ENCODE measurements around the gene MRPL4.
A peak's percentile ranks its signal among the peaks of the same experiment; 100 is the strongest.
"Not testable (repeated sequence)": the region's sequence is repeated elsewhere in the genome, so short reads cannot be mapped to it uniquely, and the experiment has no call there.

MRPL4 gene

GRCh38 chr19:10230173-10230860 is 21.7 kb upstream of the MRPL4 start:
- DNase-seq, result peak; percentile 54

GRCh38 chr19:10230861-10231611 is 21.0 kb upstream of the MRPL4 start, which contains the start of gene S1PR2:
Gene S1PR2 (minus strand): TSS chr19:10231331. CDS start chr19:10224905, 6,426 bp downstream.
- DNase-seq, result peak; percentile 86

- no peak for DNase-seq
Measured at GRCh38 chr19:10231612-10232228, 20.3 kb upstream of the MRPL4 start.

- no peak for DNase-seq
Measured at GRCh38 chr19:10233946-10234345, 18.1 kb upstream of the MRPL4 start.

GRCh38 chr19:10235003-10235402 is 17.0 kb upstream of the MRPL4 start:
- no peak for DNase-seq

- DNase-seq, result not testable (repeated sequence)
Measured at GRCh38 chr19:10235409-10235808, 16.6 kb upstream of the MRPL4 start.

GRCh38 chr19:10237702-10238101 is 14.3 kb upstream of the MRPL4 start:
- peak; percentile 14 for DNase-seq

GRCh38 chr19:10238172-10238783 is 13.7 kb upstream of the MRPL4 start:
- DNase-seq, result peak; percentile 83

GRCh38 chr19:10241826-10242449 is 10.1 kb upstream of the MRPL4 start:
- DNase-seq, result not testable (repeated sequence)

GRCh38 chr19:10243606-10244005 is 8.4 kb upstream of the MRPL4 start:
- no peak for DNase-seq

GRCh38 chr19:10245189-10245939 is 6.7 kb upstream of the MRPL4 start:
- DNase-seq, result no peak

- DNase-seq, result no peak
Measured at GRCh38 chr19:10246511-10246910, 5.5 kb upstream of the MRPL4 start.

- no peak for DNase-seq
Measured at GRCh38 chr19:10252707-10253106, 693 bp downstream of the MRPL4 start.

- DNase-seq, result no peak
Measured at GRCh38 chr19:10254244-10254643, 2.2 kb downstream of the MRPL4 start.

- no peak for DNase-seq
Measured at GRCh38 chr19:10255358-10255757, 3.3 kb downstream of the MRPL4 start.

GRCh38 chr19:10256551-10256950 is 4.5 kb downstream of the MRPL4 start:
- no peak for DNase-seq

GRCh38 chr19:10256970-10257615 is 5.1 kb downstream of the MRPL4 start:
- DNase-seq, result no peak

GRCh38 chr19:10258080-10258710 is 6.2 kb downstream of the MRPL4 start:
- no peak for DNase-seq

- peak; percentile 84 for DNase-seq
Measured at GRCh38 chr19:10259162-10259905, 7.3 kb downstream of the MRPL4 start.

- DNase-seq, result no peak
Measured at GRCh38 chr19:10260141-10260584, 8.1 kb downstream of the MRPL4 start.

Measured in fibroblast of skin of scalp (primary cell).